ENCODE results near the gene CNIH4.
"Not testable (repeated sequence)": the region's sequence is repeated elsewhere in the genome, so short reads cannot be mapped to it uniquely, and the experiment has no call there.

The CNIH4 gene

DNA sequence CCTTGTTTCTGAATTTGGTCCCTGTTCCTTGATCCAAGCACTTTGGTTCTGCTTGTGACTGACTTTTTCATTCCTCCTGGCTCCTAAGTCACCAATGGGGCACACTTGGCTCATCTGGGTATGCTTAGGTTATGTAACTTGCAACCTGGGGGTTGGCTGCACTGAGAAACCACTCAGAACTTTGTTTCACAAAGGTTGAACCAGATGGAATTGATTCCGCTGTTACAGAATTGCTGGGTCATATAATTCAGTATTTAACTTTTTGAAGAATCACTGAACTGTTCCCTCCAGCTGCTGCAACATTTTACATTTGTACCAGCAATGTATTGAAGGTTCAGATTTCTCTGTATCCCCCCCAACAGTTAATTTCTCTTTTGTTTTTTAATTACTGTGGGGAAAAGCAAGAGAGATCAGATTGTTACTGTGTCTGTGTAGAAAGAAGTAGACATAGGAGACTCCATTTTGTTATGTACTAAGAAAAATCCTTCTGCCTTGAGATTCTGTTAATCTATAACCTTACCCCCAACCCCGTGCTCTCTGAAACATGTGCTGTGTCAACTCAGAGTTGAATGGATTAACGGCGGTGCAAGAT is 17.1 kb upstream of the CNIH4 start:
- Histone ChIP-seq H3K18ac (ENCODE audit: low read length) (no peak overlapping the region), H3K9me3 (replicated peaks in 1 of 2; ENCODE audit: control insufficient read depth in 2 of 2, insufficient read depth in 1 of 2, low read depth in 1 of 2, low read length in 2 of 2) (peaks cover 6 to 9% of the 10 kb centered on the region in 2 donors), H3K4me2 (ENCODE audit: insufficient read depth, low read length, poor library complexity, severe bottlenecking) (no peak overlapping the region), H2BK12ac (ENCODE audit: low read length) (no peak overlapping the region), H3K14ac (ENCODE audit: low read length) (no peak overlapping the region), H3K4ac (ENCODE audit: low read length) (no peak overlapping the region), H2BK5ac (ENCODE audit: low read length) (no peak overlapping the region), H2AK5ac (ENCODE audit: low read depth, low read length) (no peak overlapping the region), H3K36me3 (replicated peaks in 1 of 2; ENCODE audit: control insufficient read depth in 2 of 2, insufficient read depth in 2 of 2, low read length in 2 of 2) (no peaks in the 10 kb centered on the region), H2BK15ac (ENCODE audit: low read length) (no peak overlapping the region), H3K4me1 (ENCODE audit: control insufficient read depth in 2 of 2, insufficient read depth in 1 of 2, low read depth in 1 of 2, low read length in 2 of 2) (peaks cover 0 to 5% of the 10 kb centered on the region in 2 donors), H3K9ac (ENCODE audit: low read depth, low read length, poor library complexity) (no peak overlapping the region), H3K4me3 (ENCODE audit: low read length in 2 of 2) (no peak overlapping the region), H4K8ac (ENCODE audit: low read depth, low read length) (no peak overlapping the region), H2AFZ (ENCODE audit: low read length) (peak overlapping the region; percentile 10), H4K91ac (ENCODE audit: low read depth, low read length, poor library complexity) (no peak overlapping the region), H2BK120ac (ENCODE audit: low read depth, low read length) (no peak overlapping the region), H3K23ac (ENCODE audit: low read depth, low read length, poor library complexity) (no peak overlapping the region), H3K27ac (replicated peaks; ENCODE audit: low read length) (no peak overlapping the region), H3K79me1 (ENCODE audit: low read depth, low read length) (no peaks in the 10 kb centered on the region), H3K27me3 (ENCODE audit: control insufficient read depth in 3 of 3, insufficient read depth in 3 of 3, low read depth in 1 of 3, low read length in 3 of 3) (peaks cover 0 to 5% (median 0%) of the 10 kb centered on the region in 3 experiments)
- DNase-seq (ENCODE audit: low spot score) = no peak
- WGBS, 2 donors (ENCODE audit: extremely low coverage in 2 of 2, insufficient read length in 2 of 2, insufficient replicate concordance in 1 of 2) = no CpG with 5 or more reads among the region's 4 CpGs

DNA sequence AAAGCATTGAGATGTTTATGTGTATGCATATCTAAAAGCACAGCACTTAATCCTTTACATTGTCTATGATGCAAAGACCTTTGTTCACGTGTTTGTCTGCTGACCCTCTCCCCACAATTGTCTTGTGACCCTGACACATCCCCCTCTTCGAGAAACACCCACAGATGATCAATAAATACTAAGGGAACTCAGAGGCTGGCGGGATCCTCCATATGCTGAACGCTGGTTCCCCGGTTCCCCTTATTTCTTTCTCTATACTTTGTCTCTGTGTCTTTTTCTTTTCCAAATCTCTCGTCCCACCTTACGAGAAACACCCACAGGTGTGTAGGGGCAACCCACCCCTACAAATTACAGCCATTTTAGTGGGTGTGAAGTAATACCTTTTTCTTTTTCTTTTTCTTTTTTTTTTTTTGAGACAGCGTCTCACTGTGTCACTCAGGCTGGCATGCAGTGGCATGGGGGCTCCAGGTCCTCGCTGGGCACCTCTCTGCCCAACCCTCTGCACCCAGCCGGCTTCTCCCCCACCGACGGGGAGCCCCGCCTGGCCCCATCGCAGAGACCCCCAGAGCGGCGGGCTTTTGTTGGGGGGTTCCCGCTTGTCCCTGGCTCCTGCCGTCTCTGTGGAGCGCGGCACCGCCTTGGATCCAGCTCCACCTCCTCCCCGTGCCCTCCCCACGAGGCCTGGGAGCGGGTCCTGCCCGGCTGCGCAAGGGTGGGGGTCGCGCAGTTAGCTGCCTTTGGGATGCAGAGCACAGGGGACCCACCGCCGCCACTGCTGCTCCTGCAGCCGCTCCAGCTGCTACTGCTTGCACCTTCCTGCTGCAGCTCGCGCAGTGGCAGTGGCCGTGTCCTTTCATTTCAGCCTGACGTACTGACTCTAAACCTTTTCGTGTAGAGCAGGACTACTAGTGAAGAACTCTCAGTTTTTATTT is 16.0 kb upstream of the CNIH4 start:
- not testable (repeated sequence) for H3K27me3 ChIP-seq (ENCODE audit: control insufficient read depth in 3 of 3, insufficient read depth in 3 of 3, low read depth in 1 of 3, low read length in 3 of 3); H3K36me3 ChIP-seq (replicated peaks in 1 of 2; ENCODE audit: control insufficient read depth in 2 of 2, insufficient read depth in 2 of 2, low read length in 2 of 2); H3K4ac ChIP-seq (ENCODE audit: low read length); H4K8ac ChIP-seq (ENCODE audit: low read depth, low read length); H3K9me3 ChIP-seq (replicated peaks in 1 of 2; ENCODE audit: control insufficient read depth in 2 of 2, insufficient read depth in 1 of 2, low read depth in 1 of 2, low read length in 2 of 2); H2AK5ac ChIP-seq (ENCODE audit: low read depth, low read length); H3K14ac ChIP-seq (ENCODE audit: low read length); DNase-seq (ENCODE audit: low spot score); H3K4me1 ChIP-seq (ENCODE audit: control insufficient read depth in 2 of 2, insufficient read depth in 1 of 2, low read depth in 1 of 2, low read length in 2 of 2); H2BK120ac ChIP-seq (ENCODE audit: low read depth, low read length); H3K79me1 ChIP-seq (ENCODE audit: low read depth, low read length)
- peak overlapping the region; percentile 48 for H2BK5ac ChIP-seq (ENCODE audit: low read length)
- peak overlapping the region; percentile 91 for H3K18ac ChIP-seq (ENCODE audit: low read length)
- peak overlapping the region; percentile 73 for H2BK12ac ChIP-seq (ENCODE audit: low read length)
- H3K4me2 ChIP-seq (ENCODE audit: insufficient read depth, low read length, poor library complexity, severe bottlenecking) = peak overlapping the region; percentile 61
- H3K23ac ChIP-seq (ENCODE audit: low read depth, low read length, poor library complexity) = peak overlapping the region; percentile 60
- peak overlapping the region; percentile 97 for H2BK15ac ChIP-seq (ENCODE audit: low read length)
- peak overlapping the region; percentile 12 for H3K27ac ChIP-seq (replicated peaks; ENCODE audit: low read length)
- peak overlapping the region; percentile 9 for H4K91ac ChIP-seq (ENCODE audit: low read depth, low read length, poor library complexity)
- H2AFZ ChIP-seq (ENCODE audit: low read length) = peak overlapping the region; percentile 79
- WGBS, 2 donors (ENCODE audit: extremely low coverage in 2 of 2, insufficient read length in 2 of 2, insufficient replicate concordance in 1 of 2) = no CpG with 5 or more reads among the region's 36 CpGs
- H3K4me3 ChIP-seq (ENCODE audit: low read length in 2 of 2) = peak overlapping the region in 1 of 2 donors; percentile 80
- H3K9ac ChIP-seq (ENCODE audit: low read depth, low read length, poor library complexity) = peak overlapping the region; percentile 80

DNA sequence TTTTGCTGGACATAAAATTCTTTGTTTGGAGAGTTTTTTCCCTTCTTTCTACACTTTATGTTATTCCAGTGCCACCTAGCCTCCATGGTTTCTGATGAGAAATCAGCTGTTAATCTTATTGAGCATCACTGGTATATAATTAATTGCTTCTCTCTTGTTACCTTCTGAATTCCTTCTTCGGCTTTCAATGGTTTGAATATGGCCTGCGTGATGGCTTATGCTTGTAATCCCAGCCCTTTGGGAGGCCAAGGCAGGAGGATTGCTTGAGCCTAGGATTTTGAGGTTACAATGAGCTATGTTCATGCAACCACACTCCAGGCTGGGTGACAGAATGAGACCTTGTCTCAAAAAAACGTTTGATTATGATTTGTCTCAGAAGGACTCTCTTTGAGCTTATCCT is 13.0 kb upstream of the CNIH4 start:
- H3K4me3 ChIP-seq (ENCODE audit: low read length in 2 of 2) = no peak overlapping the region
- no peak overlapping the region for H3K4me2 ChIP-seq (ENCODE audit: insufficient read depth, low read length, poor library complexity, severe bottlenecking)
- H4K91ac ChIP-seq (ENCODE audit: low read depth, low read length, poor library complexity) = no peak overlapping the region
- H4K8ac ChIP-seq (ENCODE audit: low read depth, low read length) = no peak overlapping the region
- H3K36me3 ChIP-seq (replicated peaks in 1 of 2; ENCODE audit: control insufficient read depth in 2 of 2, insufficient read depth in 2 of 2, low read length in 2 of 2) = no peaks in the 10 kb centered on the region
- peaks cover 0 to 1% (median 0%) of the 10 kb centered on the region in 3 experiments for H3K27me3 ChIP-seq (ENCODE audit: control insufficient read depth in 3 of 3, insufficient read depth in 3 of 3, low read depth in 1 of 3, low read length in 3 of 3)
- H3K23ac ChIP-seq (ENCODE audit: low read depth, low read length, poor library complexity) = no peak overlapping the region
- no CpG with 5 or more reads among the region's 3 CpGs for WGBS, 2 donors (ENCODE audit: extremely low coverage in 2 of 2, insufficient read length in 2 of 2, insufficient replicate concordance in 1 of 2)
- no peak overlapping the region for H3K18ac ChIP-seq (ENCODE audit: low read length)
- H2BK5ac ChIP-seq (ENCODE audit: low read length) = no peak overlapping the region
- no peak overlapping the region for H3K9ac ChIP-seq (ENCODE audit: low read depth, low read length, poor library complexity)
- H3K14ac ChIP-seq (ENCODE audit: low read length) = no peak overlapping the region
- peaks cover 6 to 9% of the 10 kb centered on the region in 2 donors for H3K9me3 ChIP-seq (replicated peaks in 1 of 2; ENCODE audit: control insufficient read depth in 2 of 2, insufficient read depth in 1 of 2, low read depth in 1 of 2, low read length in 2 of 2)
- DNase-seq (ENCODE audit: low spot score) = no peak
- H2BK12ac ChIP-seq (ENCODE audit: low read length) = no peak overlapping the region
- H2BK15ac ChIP-seq (ENCODE audit: low read length) = no peak overlapping the region
- H2AK5ac ChIP-seq (ENCODE audit: low read depth, low read length) = no peak overlapping the region
- no peak overlapping the region for H3K4ac ChIP-seq (ENCODE audit: low read length)
- no peak overlapping the region for H2AFZ ChIP-seq (ENCODE audit: low read length)
- no peaks in the 10 kb centered on the region for H3K79me1 ChIP-seq (ENCODE audit: low read depth, low read length)
- no peak overlapping the region for H3K27ac ChIP-seq (replicated peaks; ENCODE audit: low read length)
- H3K4me1 ChIP-seq (ENCODE audit: control insufficient read depth in 2 of 2, insufficient read depth in 1 of 2, low read depth in 1 of 2, low read length in 2 of 2) = peaks cover 0 to 5% of the 10 kb centered on the region in 2 donors
- no peak overlapping the region for H2BK120ac ChIP-seq (ENCODE audit: low read depth, low read length)

DNA sequence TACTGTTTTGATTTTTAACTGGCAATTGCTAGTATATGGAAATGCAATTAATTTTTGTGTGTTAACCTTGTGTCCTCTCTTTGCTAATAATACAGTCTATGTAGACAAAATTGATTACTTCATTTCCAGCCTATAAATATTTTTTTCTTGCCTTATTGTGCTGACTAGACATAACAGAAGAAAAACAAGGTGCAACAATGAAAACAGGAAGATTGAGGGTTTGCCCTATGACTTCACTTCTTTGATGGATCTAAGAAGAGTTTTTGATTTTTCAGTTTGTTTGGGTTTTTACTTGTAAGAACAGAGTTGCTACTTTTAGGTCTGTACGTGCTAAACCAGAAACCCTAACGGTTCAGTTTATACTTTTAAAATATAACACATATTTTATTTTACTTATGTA is 8.5 kb upstream of the CNIH4 start:
- Histone ChIP-seq H3K27me3 (ENCODE audit: control insufficient read depth in 3 of 3, insufficient read depth in 3 of 3, low read depth in 1 of 3, low read length in 3 of 3) (no peaks in the 10 kb centered on the region), H3K9me3 (replicated peaks in 1 of 2; ENCODE audit: control insufficient read depth in 2 of 2, insufficient read depth in 1 of 2, low read depth in 1 of 2, low read length in 2 of 2) (peaks cover 6 to 9% of the 10 kb centered on the region in 2 donors), H3K4me2 (ENCODE audit: insufficient read depth, low read length, poor library complexity, severe bottlenecking) (no peak overlapping the region), H2BK120ac (ENCODE audit: low read depth, low read length) (no peak overlapping the region), H3K4ac (ENCODE audit: low read length) (no peak overlapping the region), H3K23ac (ENCODE audit: low read depth, low read length, poor library complexity) (no peak overlapping the region), H4K8ac (ENCODE audit: low read depth, low read length) (no peak overlapping the region), H2AK5ac (ENCODE audit: low read depth, low read length) (no peak overlapping the region), H3K4me3 (ENCODE audit: low read length in 2 of 2) (no peak overlapping the region), H3K14ac (ENCODE audit: low read length) (no peak overlapping the region), H3K27ac (replicated peaks; ENCODE audit: low read length) (no peak overlapping the region), H3K36me3 (replicated peaks in 1 of 2; ENCODE audit: control insufficient read depth in 2 of 2, insufficient read depth in 2 of 2, low read length in 2 of 2) (no peaks in the 10 kb centered on the region), H4K91ac (ENCODE audit: low read depth, low read length, poor library complexity) (no peak overlapping the region), H3K9ac (ENCODE audit: low read depth, low read length, poor library complexity) (no peak overlapping the region), H2BK5ac (ENCODE audit: low read length) (no peak overlapping the region), H2BK15ac (ENCODE audit: low read length) (no peak overlapping the region), H3K79me1 (ENCODE audit: low read depth, low read length) (no peaks in the 10 kb centered on the region), H3K4me1 (ENCODE audit: control insufficient read depth in 2 of 2, insufficient read depth in 1 of 2, low read depth in 1 of 2, low read length in 2 of 2) (no peaks in the 10 kb centered on the region), H2BK12ac (ENCODE audit: low read length) (no peak overlapping the region), H2AFZ (ENCODE audit: low read length) (no peak overlapping the region), H3K18ac (ENCODE audit: low read length) (no peak overlapping the region)
- no CpG with 5 or more reads among the region's 2 CpGs for WGBS, 2 donors (ENCODE audit: extremely low coverage in 2 of 2, insufficient read length in 2 of 2, insufficient replicate concordance in 1 of 2)
- DNase-seq (ENCODE audit: low spot score) = no peak

Data from neuronal stem cell (in vitro differentiated cells).